ENCODE results near the gene RPS6KA2. TPM values are rescaled to one million over a fixed set of nuclear protein-coding genes. Genes with fewer than 3 reads are reported as not detected.

RPS6KA2 gene
- total and polyA plus RNA-seq, 2 donors (not counting 3 experiments of a cell fraction or from before 2014, with no cell fraction given), result 54.5 to 75.8 TPM

GRCh38 chr6:166552600-166552999 is 74.5 kb downstream of the RPS6KA2 start:
- no peak overlapping the region for H3K4me3 ChIP-seq (replicated peaks in 1 of 3; ENCODE audit: insufficient read depth in 1 of 3, low read depth in 1 of 3, low read length in 3 of 3)
- H4K20me1 ChIP-seq (replicated peaks; ENCODE audit: control insufficient read depth, extremely low read depth, insufficient read depth, low read length), result no peaks in the 10 kb centered on the region
- no peaks in the 10 kb centered on the region for H3K27me3 ChIP-seq (ENCODE audit: control insufficient read depth in 2 of 2, insufficient read depth in 2 of 2, low read length in 2 of 2)
- H2AFZ ChIP-seq (ENCODE audit: low read depth, low read length), result no peak overlapping the region
- no peak for FAIRE-seq
- H3K79me2 ChIP-seq (ENCODE audit: control insufficient read depth, insufficient read depth, low read length), result no peaks in the 10 kb centered on the region
- BruUV-seq (replicated peaks), result no TSS peak
- H3K36me3 ChIP-seq (ENCODE audit: control insufficient read depth in 2 of 2, extremely low read depth in 1 of 2, insufficient read depth in 2 of 2, low read length in 2 of 2), result no peaks in the 10 kb centered on the region
- H3K9me1 ChIP-seq (replicated peaks; ENCODE audit: control insufficient read depth, extremely low read depth, insufficient read depth, low read length), result no peaks in the 10 kb centered on the region
- no peak overlapping the region for H3K9ac ChIP-seq (replicated peaks; ENCODE audit: extremely low read depth, insufficient read depth, low read length)
- dilution Hi-C loops (cut with MboI; ENCODE audit: extremely low pct_ligation_motif_present, low sequenced_read_pairs), result no loop called here
- peaks cover 15% of the 10 kb centered on the region for H3K4me1 ChIP-seq (ENCODE audit: control insufficient read depth, extremely low read depth, insufficient read depth, low read length)
- no peaks in the 10 kb centered on the region for H3K9me3 ChIP-seq (replicated peaks; ENCODE audit: control insufficient read depth, insufficient read depth, low read length)
- CTCF ChIA-PET, result no interaction called here
- intact Hi-C loops (cut with micrococcal nuclease), result no loop called here
- H3K4me2 ChIP-seq (ENCODE audit: insufficient read depth, low read length), result no peak overlapping the region
- POLR2A ChIA-PET, result no interaction called here
- TF ChIP-seq POLR2AphosphoS5 (IDR thresholded peaks at IDR 0.05; ENCODE audit: insufficient read depth, low read depth, low read length), result no peak
- TF ChIP-seq FOS (IDR thresholded peaks at IDR 0.05; ENCODE audit: borderline replicate concordance, insufficient read depth, low read length), result no peak
- TF ChIP-seq, protein P1, sequence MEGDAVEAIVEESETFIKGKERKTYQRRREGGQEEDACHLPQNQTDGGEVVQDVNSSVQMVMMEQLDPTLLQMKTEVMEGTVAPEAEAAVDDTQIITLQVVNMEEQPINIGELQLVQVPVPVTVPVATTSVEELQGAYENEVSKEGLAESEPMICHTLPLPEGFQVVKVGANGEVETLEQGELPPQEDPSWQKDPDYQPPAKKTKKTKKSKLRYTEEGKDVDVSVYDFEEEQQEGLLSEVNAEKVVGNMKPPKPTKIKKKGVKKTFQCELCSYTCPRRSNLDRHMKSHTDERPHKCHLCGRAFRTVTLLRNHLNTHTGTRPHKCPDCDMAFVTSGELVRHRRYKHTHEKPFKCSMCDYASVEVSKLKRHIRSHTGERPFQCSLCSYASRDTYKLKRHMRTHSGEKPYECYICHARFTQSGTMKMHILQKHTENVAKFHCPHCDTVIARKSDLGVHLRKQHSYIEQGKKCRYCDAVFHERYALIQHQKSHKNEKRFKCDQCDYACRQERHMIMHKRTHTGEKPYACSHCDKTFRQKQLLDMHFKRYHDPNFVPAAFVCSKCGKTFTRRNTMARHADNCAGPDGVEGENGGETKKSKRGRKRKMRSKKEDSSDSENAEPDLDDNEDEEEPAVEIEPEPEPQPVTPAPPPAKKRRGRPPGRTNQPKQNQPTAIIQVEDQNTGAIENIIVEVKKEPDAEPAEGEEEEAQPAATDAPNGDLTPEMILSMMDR (IDR thresholded peaks at IDR 0.05; ENCODE audit: extremely low read depth in 1 of 2, insufficient read depth in 1 of 2, low read depth in 1 of 2, low read length in 2 of 2), result no peak
- TF ChIP-seq, protein P2, sequence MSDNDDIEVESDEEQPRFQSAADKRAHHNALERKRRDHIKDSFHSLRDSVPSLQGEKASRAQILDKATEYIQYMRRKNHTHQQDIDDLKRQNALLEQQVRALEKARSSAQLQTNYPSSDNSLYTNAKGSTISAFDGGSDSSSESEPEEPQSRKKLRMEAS (IDR thresholded peaks at IDR 0.05; ENCODE audit: insufficient read depth, insufficient read length), result no peak
- no peak for TF ChIP-seq EZH2 (IDR thresholded peaks at IDR 0.05; ENCODE audit: borderline replicate concordance, low read depth, low read length, severe bottlenecking)
- no peak for TF ChIP-seq MYC (IDR thresholded peaks at IDR 0.05; ENCODE audit: low read depth, low read length)
- TF ChIP-seq JUN (IDR thresholded peaks at IDR 0.05; ENCODE audit: borderline replicate concordance, insufficient read depth, insufficient read length, low read depth), result no peak
- DNase-seq (ENCODE audit: low read depth, low spot score), result no peak
- no peak overlapping the region for H3K27ac ChIP-seq (ENCODE audit: insufficient read depth, low read depth, low read length)

All from endothelial cell of umbilical vein (primary cell).